Activated CD4-positive, CD25-positive, alpha-beta regulatory T cell treated with anti-CD3 and anti-CD28 coated beads, Interleukin-2, amount 50 U/mL, for 24 hours (primary cell): ENCODE results near the gene WNT7B.

Experiments
- ATAC-seq, 2 donors: fragments of 150-1000 bp; cut with Tn5 transposase; one replicate each; pipeline ENCODE4 v1.10.0; 2021; ENCODE audit warnings: mild to moderate bottlenecking in 1 of 2, moderate library complexity in 1 of 2

WNT7B gene

DNA sequence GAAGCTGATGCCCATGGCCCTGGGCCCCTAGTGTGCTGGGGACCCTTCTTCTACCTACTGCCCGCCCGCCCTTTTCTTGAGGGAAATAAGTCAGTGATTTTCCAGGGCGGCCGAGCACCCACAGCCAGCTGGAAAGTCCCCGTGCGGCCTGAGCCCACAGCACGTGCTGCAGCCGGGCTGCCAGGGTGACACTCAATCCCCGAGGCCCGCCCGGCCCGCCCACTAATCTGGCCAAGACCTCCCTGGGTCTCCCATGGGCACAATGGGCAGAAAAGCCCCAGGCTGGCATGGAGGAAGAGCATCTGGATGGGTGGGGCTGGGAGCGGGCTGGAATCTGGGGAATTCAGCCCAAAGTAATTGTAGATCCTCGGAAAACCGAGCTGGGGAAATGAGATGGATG, 24.8 kb downstream of the WNT7B start:
- no peak for ATAC-seq

DNA sequence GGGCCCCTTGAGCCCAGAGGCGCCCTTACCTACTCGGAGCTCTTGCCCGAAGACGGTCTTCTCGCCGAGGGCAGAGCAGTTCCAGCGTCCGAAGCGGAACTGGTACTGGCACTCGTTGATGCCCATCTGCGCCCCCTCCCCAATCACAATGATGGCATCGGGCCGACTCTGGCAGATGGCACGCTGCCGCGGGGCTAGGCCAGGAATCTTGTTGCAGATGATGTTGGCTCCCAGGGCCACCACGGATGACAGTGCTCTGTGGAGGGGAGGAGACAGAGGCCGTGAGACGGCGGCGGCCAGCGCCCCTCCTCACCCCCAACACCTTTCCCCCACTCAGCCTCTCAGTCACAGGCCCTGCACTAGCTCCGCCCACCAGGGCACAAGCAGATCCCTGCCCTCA, 27.1 kb downstream of the WNT7B start:
- no peak for ATAC-seq

DNA sequence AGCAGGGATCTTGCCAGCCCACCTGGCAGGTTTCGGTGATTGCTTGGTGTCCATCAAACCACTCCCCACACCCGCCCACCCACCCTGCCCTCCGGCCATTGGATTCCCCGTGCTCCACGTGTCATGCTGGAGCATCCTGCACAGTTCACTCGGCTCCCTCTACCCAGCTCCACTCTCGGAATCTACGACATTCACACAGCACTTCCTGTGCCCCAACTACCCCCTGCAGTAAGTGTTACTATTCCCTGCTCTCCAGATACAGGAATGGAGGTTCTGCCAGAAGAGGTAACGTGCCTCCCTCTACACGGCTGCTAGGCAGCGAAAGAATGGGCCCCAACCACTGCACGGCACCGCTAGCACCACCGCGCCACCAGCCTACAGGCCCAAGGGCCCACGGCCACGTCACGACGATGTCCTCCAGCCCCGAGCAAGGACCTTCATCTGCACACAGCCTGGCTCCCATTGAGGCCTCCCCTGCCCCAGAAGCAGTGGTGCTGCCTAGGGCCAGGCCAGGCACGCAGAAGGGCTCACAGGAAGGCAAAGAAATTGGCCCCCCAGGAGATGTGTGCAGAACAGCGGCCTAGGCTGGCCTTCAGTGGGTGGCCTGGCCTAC, 27.6 kb downstream of the WNT7B start:
- ATAC-seq: no peak

DNA sequence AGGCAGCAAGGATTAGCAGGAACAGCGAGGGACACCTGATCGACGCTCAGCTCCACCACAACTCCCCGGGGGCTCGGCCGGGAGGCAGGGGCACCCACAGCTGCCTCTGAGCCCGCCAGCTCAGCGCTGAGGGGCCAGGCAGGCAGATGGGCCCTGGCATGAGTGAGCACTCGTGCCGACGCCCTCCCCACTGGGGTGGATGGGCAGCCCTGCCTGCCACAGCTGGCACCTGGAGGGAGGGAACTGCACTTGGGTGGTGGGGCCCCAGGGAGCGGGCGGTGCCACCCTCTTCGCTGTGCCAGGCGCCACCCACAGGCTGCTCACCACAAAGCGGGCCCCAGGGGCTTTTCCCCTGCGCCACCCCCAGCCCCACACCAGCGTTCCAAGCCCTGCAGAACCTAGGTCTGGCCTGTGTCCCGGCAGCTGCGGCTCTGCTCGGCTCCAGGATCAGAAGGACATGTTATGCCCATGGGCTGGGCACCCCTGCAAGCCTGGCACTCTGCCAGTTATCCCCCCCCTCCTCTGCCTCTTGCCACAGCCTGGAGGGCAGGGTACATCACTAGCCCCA, 28.8 kb downstream of the WNT7B start:
- ATAC-seq: no peak

DNA sequence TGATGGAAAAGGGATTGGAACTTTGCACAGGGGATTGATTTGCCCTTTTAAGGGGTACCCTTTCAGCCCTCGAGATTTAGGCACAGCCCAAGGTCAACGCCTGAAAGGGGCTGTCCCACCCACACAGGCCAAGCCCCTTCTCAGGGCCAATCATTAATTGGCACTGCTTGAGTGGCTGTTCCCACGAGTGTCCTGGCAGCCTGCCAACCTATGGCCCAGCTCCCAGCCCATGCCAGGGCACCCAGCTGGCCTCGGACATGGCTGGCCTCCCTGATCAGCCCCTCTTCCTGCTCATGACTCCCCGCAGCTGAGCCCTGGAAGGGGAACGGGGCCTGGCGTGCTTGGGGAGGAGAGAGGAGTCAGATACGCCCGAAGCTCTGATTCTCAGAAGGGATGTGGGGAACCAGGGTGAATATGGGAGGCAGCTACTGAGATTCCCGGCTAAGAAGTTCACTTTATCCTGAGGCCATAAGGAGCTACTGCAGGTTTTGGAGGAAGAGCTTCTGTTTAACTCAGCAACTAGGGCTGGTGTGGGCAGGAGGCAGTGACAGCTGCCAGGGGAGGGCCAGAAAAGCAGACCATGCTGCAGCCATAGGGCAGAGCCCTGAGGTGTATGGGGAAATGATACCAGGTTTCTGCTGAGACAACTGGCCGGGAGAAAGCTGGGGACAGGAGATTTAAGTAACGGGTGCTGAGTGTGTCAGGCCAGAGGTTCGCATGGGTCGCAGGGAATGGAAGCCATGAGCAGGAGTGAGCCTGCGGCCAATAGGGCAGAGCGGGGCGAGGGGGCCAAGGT, 30.0 kb downstream of the WNT7B start:
- ATAC-seq: no peak

DNA sequence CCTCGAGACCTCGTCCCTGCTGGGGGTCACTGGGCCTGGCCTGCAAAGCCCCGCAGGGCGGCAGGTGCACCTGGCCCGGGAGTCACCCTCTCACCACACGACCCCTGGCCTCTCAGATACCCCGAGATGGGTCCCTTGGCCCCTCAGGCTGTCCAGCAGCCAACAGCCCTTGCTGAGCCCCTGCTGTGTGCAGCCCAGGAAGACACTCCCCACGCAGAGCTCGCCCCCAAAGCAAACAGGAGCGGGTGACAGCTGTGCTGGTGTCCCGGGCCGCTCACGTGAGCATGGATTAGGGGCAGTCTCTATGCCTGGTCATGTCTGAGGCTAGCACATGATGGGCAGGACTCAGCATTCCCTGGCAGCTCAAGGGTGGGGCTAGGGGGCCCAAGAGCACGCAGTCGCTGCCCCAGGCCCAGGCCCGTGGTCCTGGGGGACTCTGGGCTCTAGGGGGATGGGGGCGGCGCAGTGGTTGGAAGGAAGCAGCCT, 31.3 kb downstream of the WNT7B start:
- ATAC-seq: no peak

DNA sequence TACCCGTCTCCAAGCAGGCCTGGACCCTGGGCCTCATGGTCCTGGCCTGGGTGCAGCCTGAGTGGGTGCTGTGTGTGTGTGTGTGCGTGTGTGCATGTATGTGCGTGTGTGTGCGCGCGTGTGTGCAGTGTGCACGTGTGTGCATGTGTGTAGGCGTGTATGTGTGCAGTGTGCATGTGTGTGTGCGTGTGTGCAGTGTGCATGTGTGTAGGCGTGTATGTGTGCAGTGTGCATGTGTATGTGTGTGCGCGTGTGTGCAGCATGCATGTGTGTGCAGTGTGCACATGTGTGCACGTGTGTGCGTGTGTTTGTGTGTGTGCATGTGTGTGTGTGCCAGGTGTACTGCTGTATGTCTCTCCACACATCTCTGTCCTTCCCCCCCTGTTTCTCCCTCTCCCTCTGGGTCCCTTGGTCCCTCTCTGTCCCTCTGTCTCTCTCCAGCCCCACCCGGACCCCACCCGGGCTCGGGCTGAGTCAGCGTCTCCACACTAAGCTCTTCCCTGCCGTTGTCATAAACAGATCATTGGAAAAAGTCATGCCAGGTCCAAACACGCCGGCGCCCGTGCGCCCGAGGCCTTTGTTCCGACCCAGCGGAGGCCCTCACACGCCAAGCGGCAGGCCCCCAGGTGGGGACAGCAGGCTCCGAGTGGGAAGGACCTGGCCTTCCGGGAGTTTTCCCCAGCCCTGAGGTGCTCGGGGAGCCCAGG, 34.0 kb downstream of the WNT7B start:
- no peak for ATAC-seq

DNA sequence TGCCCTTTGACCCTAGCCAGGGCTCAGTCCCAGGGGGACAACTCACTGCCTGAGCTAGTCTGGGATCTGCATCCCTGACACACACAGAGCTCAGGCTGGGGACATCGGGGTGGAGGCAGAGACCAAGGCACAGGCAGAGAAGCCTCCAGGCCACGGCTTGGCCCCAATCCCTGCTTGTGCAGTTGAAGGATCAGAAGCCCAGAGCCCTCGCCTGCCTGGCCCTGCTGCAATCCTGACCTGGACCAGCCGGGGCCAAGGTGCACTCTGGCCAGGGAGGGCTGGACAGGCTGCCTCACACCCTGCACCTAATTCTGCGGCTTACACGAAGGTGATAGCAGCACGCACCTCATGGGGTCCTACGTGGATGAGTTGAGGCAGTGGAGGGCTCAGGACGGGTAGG, 34.6 kb downstream of the WNT7B start:
- ATAC-seq: no peak

DNA sequence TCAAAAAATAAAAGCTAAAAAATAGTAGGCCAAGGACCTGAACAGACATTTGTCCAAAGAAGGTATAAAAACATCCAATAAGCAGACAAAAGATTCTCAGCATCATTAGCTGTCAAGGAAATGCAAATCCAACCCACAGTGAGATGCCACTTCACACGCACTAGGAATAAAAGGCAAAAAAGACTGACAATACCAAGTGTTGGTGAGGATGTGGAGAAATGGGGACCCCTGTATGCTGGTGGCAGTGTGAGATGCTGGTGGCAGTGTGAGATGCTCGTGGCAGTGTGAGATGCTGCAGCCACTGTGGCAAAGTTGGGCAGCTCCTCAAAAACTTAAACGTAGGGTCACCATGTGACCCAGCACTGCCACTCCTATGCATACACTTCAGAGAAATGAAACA, 38.0 kb downstream of the WNT7B start:
- no peak for ATAC-seq

DNA sequence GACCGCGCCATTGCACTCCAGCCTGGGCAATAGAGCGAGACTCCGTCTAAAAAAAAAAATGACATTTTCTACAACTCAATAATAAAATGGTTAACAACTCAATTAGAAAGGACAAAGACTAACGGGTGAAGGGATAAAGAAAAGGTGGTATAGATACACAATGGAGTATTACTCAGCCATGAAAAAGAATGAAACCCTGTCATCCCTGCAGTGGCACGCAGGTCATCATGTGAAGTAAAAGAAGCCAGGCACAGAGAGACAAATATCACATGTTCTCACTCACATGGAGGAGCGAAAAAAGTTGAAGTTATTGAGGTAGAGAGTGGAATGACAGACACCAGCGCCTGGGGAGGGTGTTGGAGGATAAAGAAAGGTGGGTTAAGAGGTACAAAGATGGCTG, 39.0 kb downstream of the WNT7B start:
- no peak for ATAC-seq

DNA sequence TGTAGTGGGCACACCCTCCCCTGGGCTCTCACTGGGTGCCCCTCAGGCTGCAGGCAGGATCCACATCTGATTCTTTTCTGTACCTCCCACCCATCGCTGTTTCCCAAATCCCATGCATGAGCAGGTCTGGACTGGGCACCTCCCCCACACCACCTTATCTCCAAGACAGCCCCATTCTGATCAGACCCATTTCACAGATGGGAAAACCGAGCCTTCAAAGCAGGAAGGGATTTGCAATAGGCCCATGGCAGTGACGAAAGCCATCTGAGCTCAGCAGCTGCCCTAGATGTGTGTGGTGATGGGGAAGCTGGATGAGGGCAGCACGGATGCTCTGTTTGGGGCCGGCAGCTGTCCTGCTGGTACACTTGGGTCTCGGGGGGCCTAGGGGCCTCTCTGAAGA, 41.4 kb downstream of the WNT7B start:
- no peak for ATAC-seq

DNA sequence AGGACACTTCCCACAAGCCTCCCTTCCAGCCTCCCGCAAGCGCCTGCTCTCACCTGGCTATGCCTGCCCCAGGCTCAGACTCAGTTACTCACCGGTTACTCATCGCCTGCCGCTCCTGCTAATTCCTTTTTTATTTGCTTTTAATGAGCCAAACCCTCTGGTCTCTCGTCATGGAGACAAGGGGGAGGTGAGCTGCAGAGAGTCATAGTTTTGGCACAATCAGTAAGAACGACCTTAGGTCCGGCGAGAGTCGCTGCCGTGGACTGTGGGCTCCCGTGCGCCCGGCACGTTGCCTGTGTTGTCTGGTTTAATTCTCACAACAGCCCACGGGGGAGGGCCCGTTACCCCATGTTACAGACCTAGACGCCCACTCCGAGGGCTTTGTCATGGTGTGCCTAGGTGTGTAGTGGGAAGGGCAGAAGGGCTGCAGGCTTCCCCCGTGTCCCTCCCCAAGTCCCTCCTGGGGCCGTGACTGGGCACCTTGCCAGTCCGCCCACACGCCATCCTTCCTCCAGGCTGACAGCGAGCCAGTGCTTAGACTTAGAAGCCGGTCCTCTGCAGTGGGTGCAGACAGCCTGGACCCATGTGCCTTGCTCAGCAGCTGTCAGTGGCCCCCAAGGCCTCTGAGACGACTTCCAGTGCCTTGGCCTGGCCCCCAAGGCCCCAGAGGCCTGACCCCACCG, 42.2 kb downstream of the WNT7B start:
- ATAC-seq: no peak

DNA sequence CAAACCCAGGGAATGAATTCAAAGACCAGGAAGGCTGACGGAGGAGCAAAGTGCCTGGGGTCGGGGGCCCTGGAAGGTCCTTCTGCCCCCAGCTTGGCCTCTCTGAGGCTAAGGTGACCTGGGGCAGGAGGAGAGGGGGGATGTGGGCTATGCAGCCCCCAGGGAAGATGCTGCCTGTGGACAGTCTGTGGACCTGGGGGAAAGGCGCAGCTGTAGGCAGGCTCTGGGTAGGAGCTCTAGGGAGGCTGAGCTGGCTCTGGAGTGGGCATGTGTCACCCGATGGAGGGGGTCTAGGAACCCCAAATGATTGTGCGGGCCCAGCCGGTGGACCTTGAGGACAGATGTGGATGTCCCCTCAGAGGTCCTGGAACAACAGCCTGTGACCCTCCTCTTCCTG, 42.8 kb downstream of the WNT7B start:
- ATAC-seq: no peak

DNA sequence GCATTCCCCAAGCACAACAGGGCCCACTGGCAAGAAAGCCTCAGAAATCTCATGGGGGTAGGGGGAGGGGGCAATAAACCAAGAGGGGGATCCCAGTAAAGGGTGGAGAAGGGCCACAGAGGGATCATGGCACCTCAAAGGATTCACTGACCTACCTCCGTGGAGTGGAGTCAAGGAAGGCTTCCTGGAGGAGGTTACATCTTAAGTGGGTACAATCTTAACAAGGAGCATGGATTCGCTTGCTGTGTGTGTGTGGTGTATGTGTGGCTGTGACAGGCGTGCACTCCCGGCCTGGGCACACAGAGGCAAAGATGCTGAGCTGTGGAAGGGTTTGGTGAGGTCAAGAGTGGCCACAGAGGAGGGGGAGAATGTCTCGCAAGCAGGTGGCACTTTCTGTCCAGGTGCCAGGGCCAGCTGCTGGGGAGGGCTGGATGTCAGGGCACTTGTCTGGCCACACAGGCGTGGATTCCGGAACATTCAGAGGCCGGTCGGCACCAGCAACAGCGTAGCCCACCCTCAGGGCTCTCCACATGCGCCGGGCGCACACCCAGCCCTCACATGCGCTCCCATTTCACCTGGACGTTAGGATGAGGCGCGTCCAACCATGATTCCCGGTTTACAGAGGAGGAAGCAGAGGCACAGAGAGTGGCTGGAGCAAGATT, 43.3 kb downstream of the WNT7B start:
- ATAC-seq: no peak

DNA sequence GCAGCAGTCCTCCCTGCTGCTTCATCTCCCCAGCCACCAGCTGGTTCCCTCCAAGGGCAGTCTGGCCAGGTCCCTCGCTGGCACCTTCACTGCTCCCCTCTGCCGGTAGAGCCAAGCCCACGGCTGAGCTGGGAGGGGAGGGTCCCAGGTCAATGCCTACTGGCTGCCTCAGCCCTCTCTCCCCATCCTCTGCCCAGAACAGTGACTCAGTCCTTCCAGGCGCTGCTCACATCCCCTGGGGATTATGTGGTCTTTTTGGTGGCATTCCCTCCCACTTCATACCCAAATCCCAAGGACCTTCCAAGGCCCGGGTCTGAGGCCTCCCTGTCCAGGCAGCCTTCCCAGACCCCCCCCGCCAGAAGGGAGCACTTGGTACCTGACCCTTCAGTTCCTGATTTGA, 44.9 kb downstream of the WNT7B start:
- ATAC-seq: no peak

DNA sequence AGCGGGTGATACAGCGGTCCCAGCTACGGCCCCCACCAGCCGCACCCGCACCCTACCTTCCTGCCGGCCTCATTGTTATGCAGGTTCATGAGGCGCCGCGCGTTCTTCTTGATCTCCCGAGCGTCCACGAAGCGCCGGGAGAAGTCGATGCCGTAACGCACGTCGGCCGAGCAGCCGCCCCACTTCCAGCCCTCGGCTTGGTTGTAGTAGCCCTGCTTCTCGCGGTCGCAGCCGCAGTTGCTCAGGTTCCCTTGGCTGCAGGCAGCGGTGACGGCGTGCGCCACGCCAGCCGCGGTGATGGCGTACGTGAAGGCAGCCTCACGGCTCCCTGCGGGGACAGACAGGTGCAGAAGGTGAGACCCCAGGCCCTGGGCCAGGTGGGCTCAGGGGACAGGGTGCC, 45.9 kb downstream of the WNT7B start:
- ATAC-seq: no peak

DNA sequence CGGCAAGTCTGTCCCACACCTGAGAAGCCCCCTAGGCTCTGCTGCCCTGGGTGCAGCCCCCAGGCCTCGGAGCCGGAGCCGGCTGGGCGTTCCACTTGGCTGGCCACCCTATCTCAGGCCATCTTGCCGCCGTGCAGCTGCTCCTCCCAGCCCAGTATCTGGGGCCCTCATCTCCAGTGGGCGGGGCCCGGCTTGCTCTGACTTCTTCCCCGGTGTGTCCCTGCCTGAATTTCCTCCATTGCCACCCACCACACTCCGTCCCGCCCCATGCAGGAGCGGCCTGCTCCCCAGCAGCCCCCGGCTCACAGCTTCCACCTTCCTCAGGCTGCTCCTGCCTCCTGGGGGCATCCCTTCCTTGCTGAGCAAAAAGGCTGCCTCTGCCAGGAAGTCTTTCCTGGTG, 46.6 kb downstream of the WNT7B start:
- ATAC-seq: no peak

DNA sequence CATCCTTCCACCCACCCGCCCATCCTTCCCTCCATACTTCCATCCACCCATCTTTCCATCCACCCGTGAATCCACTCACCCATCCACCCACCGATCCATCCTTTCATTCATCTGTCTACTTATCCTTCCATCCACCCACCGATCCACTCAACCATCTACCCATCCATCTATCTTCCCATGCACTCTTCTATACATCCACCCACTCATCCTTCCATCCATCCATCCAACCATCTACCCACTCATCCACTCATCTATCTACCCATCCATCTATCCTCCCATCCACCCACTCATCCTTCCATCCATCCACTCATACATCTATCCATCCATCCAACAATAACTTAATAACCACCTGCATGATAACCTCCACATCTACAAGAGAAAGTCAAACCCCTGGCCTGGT, 47.3 kb downstream of the WNT7B start:
- ATAC-seq: no peak

DNA sequence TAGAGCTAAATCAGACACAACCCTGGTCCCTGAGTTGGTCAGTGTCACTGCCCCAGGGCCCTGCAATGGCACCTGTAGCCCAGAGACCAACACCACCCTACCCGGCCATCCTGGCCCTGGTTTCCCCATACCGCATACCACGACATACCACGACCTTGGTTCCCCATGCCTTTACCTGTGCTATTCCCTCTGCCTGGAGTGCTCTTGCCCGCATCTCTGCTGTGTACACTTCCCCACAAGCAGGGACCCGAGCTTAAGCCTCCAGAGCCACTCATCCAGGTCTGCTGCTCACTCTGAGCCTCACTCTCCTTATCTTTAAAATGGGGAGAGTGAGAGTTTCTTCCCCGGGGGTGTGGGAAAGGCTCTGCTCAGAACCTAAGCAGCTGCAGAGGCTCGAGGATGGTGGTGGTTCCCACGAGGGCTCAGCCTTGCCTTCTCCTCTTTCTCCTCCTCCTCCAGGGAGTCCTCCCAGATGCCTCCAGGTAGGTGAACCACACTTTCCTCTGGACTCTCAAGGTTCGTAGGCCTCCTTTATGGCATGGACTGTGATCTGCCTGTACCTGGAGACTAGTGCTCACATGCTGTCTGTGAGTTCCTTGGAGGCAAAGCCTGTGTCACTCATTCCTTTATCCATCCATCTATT, 48.1 kb downstream of the WNT7B start:
- ATAC-seq: no peak

DNA sequence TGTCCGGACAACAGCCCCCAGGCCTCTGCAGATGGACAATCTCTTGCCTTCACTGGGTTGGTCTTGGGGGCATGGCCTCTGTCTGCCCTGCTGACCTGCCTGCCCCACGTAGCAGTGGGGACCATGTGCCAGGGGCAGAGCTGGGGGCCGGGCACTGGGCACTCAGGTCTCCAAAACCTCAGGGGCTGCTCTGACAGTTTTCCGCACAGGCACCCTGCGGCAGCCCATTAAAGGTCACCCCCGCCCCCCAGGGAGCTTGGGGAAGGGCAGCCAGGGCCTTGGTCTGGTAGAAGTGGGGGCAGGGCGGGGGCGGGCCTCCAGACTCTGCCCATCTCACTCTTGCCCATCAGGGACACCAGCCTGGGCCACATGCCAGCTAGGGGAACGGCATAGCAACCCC, 49.9 kb downstream of the WNT7B start:
- no peak for ATAC-seq

DNA sequence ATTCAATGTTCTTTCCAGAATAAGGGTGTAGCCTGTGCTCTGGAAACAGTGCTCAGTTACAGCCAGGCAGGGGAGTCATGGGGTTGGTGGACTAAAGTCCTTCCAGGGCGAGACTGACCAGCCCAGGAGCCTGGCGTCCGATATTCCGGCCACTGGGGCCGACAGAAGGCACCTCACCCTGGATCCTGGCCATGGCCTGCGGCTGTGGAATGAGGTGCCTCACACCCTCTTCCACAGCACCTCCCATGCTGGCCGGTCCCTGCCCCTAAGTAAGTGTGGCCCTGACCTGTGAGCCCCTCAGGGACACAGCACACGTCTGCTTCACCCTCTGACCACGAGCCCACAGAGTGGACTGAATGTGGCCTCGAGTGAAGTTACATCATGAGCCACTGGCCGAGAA, 50.5 kb downstream of the WNT7B start:
- no peak for ATAC-seq

DNA sequence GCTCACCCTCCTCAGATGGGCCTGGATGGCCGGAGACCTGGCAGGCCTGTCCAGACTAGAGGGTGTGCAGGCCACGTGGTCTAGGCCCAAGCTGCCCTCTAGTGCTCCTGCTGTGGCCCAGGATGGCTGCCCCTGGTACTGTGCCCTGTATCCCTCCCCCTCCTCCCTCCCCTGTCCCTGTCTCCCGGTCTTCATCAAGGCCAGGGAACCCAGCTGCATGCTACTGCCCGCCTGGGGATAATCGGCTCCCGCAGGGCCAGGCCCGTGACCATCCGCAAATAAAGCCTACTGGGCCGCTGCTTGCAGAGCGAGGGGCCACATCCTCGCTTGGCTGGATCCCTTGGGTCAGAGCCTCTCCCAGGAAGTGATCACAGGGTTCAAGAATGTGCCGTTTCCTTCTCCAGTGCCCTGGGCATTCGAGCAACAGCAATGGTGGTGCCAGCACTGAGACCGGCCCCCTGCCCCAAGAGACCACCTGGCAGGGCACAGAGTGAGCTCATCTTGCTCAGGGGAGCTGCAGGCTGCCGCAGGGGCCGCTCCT, 51.1 kb downstream of the WNT7B start:
- ATAC-seq: no peak
